ENCODE measurements around the gene FBF1. TPM values are rescaled to one million over a fixed set of nuclear protein-coding genes. Genes with fewer than 3 reads are reported as not detected.

The FBF1 gene
- total RNA-seq, 4 donors from 2014 or later = 17.8 to 57.5 (median 27.9) TPM

DNA sequence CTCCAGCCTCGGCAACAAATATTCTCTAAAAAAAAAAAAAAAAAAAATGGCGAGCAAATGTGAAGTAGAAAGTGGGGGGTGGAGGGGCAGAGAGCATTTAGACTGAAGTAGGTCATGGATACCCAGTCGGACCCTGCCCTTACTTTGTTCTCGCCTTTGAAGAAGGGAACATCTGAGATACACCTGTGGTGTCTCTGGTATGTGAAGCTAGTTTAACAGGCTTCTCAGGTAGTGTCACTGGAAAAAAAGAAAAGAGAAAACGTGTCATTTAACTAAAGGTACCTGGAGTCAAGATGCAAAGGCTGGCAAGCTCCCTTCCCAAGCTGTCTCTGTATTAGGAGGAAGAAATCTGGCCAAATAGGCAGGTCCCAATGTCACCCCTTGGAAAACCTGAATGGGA is 8.0 kb downstream of the FBF1 start:
- 70% methylated on average over 5 of the region's 5 CpGs for WGBS
- TF ChIP-seq, protein P1, sequence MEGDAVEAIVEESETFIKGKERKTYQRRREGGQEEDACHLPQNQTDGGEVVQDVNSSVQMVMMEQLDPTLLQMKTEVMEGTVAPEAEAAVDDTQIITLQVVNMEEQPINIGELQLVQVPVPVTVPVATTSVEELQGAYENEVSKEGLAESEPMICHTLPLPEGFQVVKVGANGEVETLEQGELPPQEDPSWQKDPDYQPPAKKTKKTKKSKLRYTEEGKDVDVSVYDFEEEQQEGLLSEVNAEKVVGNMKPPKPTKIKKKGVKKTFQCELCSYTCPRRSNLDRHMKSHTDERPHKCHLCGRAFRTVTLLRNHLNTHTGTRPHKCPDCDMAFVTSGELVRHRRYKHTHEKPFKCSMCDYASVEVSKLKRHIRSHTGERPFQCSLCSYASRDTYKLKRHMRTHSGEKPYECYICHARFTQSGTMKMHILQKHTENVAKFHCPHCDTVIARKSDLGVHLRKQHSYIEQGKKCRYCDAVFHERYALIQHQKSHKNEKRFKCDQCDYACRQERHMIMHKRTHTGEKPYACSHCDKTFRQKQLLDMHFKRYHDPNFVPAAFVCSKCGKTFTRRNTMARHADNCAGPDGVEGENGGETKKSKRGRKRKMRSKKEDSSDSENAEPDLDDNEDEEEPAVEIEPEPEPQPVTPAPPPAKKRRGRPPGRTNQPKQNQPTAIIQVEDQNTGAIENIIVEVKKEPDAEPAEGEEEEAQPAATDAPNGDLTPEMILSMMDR (IDR thresholded peaks at IDR 0.05) = no peak
- TF ChIP-seq EP300 (IDR thresholded peaks at IDR 0.05) (no peak), POLR2AphosphoS5 (IDR thresholded peaks at IDR 0.05) (no peak), POLR2A (IDR thresholded peaks at IDR 0.05) (no peak)
- Histone ChIP-seq H3K36me3 (no peaks in the 10 kb centered on the region), H3K27me3 (no peaks in the 10 kb centered on the region), H3K27ac (no peak overlapping the region), H3K4me3 (no peak overlapping the region), H3K9me3 (no peaks in the 10 kb centered on the region), H3K4me1 (peaks cover under 1% of the 10 kb centered on the region)
- DNase-seq (ENCODE audit: low spot score in 2 of 2) = no peak

DNA sequence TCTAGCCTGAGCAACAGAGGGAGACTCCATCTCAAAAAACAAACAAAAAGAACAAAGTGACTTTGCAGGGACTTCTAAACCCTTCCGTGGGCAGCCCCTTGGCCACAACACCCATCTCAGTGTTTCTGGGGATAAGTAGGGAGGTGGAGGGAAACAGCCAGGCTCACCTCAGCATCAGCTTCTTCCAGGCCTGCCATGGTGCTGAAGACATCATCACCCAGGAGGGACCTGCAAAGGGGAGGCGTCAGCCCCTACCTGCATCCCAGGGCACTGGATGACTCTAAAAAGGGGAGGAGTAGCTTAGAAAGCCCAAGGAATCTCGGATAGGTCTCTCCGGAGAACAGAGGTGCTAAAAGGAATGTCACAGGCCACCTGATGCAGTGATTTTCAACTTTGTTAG is 9.8 kb downstream of the FBF1 start:
- Histone ChIP-seq H3K4me3 (no peak overlapping the region), H3K27me3 (no peaks in the 10 kb centered on the region), H3K9me3 (no peaks in the 10 kb centered on the region), H3K36me3 (no peaks in the 10 kb centered on the region), H3K4me1 (peaks cover 9% of the 10 kb centered on the region), H3K27ac (no peak overlapping the region)
- DNase-seq (ENCODE audit: low spot score in 2 of 2) = no peak
- TF ChIP-seq EP300 (IDR thresholded peaks at IDR 0.05) = no peak
- TF ChIP-seq POLR2A (IDR thresholded peaks at IDR 0.05) = no peak
- TF ChIP-seq, protein P1 (IDR thresholded peaks at IDR 0.05) = no peak
- 95% methylated on average over 4 of the region's 4 CpGs for WGBS

DNA sequence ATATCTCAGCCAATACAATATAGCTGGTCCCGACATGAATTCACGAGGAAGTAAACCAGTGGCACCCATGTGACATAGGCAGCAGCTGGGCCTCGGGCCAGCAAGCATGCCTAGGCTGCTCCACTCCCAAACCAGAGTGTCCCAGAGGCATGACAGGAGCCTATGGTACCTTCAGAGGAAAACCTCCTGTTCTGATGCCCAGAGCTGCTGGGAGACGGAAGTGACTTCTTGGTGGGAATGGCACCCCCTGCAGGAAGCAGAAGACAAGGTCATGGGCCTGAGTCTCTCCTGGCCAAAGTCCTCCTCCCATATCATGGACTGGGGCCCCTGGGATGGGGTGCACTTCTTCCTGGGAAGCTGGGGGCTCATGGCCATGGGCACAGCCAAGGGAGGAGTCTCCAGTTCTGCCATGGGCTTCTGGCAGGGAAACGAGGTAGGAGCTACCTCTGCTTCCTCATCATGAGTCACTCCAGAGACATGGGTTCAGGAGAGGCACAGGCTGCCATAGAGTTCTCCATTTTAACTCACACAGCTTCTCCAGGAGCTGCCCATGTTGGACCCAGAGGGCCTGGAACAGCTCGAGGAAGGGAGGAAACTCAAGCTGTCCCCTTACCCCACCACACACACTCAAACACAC is 13.4 kb downstream of the FBF1 start:
- Histone ChIP-seq H3K9me3 (no peaks in the 10 kb centered on the region), H3K27me3 (no peaks in the 10 kb centered on the region), H3K27ac (peak overlapping the region; percentile 75), H3K4me1 (peaks cover 17% of the 10 kb centered on the region), H3K36me3 (peaks cover 7% of the 10 kb centered on the region), H3K4me3 (no peak overlapping the region)
- DNase-seq (ENCODE audit: low spot score in 2 of 2) = no peak
- WGBS = 51% methylated on average over 4 of the region's 6 CpGs
- TF ChIP-seq, protein P1 (IDR thresholded peaks at IDR 0.05) = peak; percentile 5 to 31
- no peak for TF ChIP-seq POLR2A (IDR thresholded peaks at IDR 0.05)

DNA sequence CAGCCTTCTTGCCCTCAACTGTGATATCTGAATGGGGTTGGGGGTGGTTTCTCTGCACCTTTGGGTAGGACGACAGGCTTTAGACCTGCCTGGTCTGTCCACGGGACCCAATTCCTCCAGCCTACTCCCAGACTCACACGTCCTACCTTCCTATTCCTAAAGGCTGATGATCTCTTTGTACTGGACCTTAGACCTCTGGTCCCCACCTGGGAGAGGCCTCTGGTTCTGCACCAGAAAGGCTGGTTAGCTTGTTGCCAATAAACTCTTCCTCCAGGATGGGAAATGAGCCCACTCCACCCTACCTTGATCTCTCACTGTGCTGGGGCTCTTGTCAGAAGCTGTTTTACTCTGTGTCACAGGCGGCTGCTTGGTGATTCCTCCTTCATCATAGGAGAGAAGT is 14.4 kb downstream of the FBF1 start:
- Histone ChIP-seq H3K27me3 (no peaks in the 10 kb centered on the region), H3K9me3 (no peaks in the 10 kb centered on the region), H3K4me3 (no peak overlapping the region), H3K4me1 (peaks cover 17% of the 10 kb centered on the region), H3K27ac (peak overlapping the region; percentile 75), H3K36me3 (peaks cover 13% of the 10 kb centered on the region)
- TF ChIP-seq, protein P1 (IDR thresholded peaks at IDR 0.05) = no peak
- TF ChIP-seq EP300 (IDR thresholded peaks at IDR 0.05) (no peak), POLR2AphosphoS5 (IDR thresholded peaks at IDR 0.05) (no peak), POLR2A (IDR thresholded peaks at IDR 0.05) (no peak)
- 74% methylated on average over 4 of the region's 4 CpGs for WGBS
- no peak for DNase-seq (ENCODE audit: low spot score in 2 of 2)

DNA sequence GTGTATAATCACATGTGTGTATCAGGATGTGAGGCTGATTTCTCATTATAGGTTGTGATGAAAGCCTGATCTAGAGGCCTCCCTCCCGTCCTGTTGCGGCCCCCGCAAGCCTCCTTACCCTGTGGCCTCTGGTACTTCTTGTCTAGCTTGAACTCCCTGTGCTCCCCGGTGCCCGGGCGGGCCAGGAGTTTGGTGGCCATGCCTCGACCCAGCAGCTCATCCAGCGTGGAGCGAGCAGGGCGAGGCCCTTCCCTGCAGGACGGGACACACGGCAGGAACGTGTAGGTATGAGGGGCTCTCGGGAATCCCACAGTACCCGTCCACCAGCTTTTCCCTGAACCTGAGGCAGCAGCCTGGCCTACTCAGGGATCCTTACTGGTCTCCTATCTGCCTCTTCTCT is 14.9 kb downstream of the FBF1 start:
- peaks cover 17% of the 10 kb centered on the region for H3K4me1 ChIP-seq
- H3K4me3 ChIP-seq = no peak overlapping the region
- no peak for DNase-seq (ENCODE audit: low spot score in 2 of 2)
- no peaks in the 10 kb centered on the region for H3K27me3 ChIP-seq
- no peaks in the 10 kb centered on the region for H3K9me3 ChIP-seq
- peaks cover 13% of the 10 kb centered on the region for H3K36me3 ChIP-seq
- H3K27ac ChIP-seq = no peak overlapping the region
- WGBS = 80% methylated on average over 15 of the region's 15 CpGs
- no peak for TF ChIP-seq POLR2A (IDR thresholded peaks at IDR 0.05)
- TF ChIP-seq, protein P1 (IDR thresholded peaks at IDR 0.05) = no peak
- no peak for TF ChIP-seq POLR2AphosphoS5 (IDR thresholded peaks at IDR 0.05)
- no peak for TF ChIP-seq EP300 (IDR thresholded peaks at IDR 0.05)

Data from suprapubic skin (tissue), 4 donors.